Ramos (cell line): ENCODE measurements around the gene RALY.
"Not testable (repeated sequence)": the region's sequence is repeated elsewhere in the genome, so short reads cannot be mapped to it uniquely, and the experiment has no call there.

Source experiments
- in situ Hi-C: fragments of 300-500 bp; cut with MboI; formaldehyde crosslinking; loops from one replicate; pipeline ENCODE4 v1.14.3; 2022; ENCODE audit warnings: low sequenced_read_pairs; ENCODE audit not compliant: unreplicated experiment

The RALY gene

DNA sequence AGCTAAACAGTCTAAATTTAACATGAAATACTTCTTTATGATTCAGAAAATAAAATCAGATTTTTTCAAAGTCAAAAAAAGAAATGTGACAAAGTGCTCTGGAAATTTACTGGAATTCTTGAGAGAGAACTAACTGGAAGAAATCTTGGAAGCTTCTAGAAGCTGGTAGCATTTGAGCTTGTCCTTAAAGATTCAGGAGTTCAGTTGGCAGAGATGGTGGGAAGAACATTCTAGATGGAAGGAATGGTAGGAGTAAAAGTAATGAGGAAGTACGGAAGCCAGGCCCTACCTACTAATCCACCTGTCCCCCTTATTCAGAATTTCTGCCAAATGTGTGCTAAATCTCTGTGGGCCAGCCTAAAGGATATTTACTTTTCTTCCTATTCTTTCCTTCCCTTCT is 21.2 kb downstream of the RALY start:
- in situ Hi-C loops, result no loop called here

DNA sequence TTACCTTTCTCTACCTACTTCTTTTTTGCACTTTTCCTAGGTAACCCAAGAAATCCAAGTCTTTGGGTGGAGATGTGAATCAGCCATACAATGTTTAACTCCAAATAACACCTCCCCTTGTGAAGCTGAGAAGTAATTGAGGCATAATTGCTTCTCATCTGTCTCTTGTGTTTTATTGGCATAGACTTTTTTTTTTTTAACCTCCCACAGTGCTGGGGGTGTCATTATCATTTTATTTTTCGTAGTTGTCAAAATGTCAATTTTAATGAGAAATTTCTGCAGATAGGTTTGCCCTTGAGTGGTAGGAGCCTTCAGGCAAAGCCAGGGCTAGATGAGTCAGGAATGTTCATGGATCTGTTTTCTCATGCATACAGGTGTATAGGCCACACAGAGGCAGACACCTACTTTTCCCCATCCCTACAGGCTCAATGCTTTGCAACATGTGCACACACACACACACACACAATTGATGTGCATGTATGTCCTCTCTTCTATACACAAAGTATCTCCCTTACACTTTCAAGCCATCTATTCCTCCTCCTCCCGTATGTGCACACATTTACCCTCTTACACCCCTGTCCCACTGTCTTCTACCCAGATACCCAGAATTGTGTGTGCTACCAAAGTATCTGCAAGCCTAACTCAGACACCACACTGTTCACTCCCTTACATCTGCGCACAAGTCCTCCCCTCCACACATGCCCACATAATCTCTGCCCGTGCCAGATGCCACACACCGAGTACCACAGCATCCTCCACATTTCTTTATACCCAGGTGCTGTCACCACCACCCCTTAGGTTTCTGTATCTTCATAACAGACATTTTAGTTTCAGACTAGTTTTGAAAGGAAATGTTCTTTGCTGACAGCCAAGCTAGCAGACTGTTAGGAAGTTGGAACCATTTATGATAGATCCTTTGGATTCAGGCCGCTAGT is 22.0 kb downstream of the RALY start:
- in situ Hi-C loops, result no loop called here

DNA sequence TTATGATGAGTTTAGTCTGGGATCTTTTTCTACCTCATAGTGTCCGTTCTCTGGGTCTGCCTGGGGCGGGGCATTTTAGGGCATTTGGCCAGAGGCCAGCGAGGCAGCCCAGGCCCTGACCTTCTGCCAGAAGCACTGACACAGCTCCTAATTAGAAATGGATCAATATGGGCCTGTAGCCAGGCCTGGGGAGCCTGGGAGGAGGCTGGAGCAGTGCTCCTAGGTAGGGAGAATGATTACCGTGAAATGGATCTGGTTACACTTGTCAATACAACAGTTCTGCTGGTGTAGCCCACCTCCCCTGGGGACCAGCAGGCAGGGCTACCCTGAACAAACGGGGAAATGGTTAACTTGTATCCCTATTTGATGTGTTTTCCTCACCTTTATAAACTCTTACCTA is 23.0 kb downstream of the RALY start:
- in situ Hi-C loops, result no loop called here

DNA sequence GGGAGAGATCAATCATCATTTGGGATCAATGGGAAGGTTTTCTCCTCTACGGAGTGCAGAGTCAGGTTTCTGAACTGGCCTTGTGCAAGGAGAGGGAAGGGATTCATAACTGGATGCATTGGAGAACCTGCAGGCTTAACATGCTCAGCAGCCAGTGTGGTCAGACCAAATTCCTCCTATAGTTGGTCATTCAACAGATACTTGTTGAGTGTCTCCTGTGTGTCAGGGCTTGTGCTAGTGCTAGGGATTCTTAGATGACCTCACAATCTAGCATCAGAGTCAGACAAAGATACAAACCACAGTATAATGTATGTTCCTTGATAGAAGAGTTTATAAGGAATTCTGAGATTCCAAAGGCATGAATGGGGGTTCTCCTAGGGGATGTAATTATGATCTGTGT is 23.9 kb downstream of the RALY start:
- in situ Hi-C loops, result no loop called here

DNA sequence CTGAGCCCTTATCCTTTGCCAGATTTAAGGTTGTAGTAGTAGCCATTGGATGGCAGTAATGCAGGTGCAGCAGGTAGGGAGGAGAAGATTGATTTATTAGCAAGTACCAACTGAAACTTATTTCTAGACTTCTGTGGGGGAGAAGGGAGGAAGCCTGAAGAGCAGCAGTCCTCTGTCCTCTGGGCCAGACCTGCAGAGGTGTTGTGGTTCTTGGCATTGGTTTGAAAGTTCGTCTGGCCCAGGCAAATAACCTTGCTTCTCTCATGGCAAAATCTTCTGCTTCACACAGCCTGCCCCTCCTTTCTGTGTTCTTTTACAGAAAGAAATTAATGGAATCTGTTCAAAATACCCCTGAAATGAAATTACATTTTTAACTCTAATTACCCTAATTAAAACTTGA is 24.5 kb downstream of the RALY start:
- in situ Hi-C loops, result no loop called here

DNA sequence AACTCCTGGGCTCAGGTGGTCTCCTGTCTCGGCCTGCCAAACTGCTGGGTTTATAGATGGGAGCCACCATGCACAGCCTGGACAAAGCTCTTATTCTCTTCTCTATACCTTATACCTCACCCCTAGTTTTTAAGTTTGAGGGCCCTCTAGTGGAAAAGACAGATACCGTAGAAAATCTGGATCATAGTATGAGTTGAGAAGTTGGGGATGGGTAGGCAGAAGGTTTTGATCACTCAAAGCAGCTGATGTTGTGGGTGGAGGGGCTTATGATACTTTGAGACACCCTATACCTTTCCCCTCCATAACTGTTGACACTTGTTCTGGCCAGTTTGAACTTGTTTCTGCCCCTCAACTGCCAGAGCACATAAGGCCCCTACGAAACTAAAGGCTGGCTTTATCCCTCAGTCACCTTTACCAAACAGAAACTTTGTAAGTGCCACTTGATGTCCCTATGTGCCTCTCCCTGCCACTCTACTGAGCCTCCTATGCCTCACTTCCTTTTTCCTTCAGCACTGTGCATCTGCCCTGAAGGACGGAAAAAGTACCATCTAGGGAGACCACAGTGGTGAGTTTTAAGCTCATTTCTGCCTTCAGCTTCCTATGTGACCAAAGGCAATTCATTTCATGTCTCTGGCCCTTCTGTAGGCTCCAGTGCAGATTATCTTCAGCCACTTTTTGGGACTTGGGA is 28.6 kb downstream of the RALY start:
- in situ Hi-C loops, result loop anchor here (5.0 kb wide), 1 partner anchor 160 kb away; no protein-coding TSS in a partner anchor

DNA sequence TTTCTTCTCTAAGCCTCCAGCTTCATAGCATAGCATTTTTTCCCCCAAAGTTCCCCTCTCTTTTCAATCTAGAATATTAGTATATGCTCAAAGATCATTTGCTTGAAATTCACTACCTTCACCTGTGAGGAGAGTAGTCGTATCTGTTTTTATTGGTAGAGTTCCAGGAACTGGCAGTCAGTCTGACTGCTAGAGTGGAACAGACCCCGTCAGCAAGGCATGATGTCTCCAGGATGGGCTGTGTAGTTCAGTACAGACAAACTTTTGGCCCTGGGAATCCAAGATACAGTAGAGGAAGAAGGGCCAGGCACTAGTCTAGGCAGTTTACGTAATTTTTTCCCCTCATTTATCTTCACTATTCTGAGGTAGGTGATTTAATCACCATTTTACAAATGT is 29.1 kb downstream of the RALY start:
- in situ Hi-C loops, result loop anchor here (5.0 kb wide), 1 partner anchor 161 kb away; no protein-coding TSS in a partner anchor

DNA sequence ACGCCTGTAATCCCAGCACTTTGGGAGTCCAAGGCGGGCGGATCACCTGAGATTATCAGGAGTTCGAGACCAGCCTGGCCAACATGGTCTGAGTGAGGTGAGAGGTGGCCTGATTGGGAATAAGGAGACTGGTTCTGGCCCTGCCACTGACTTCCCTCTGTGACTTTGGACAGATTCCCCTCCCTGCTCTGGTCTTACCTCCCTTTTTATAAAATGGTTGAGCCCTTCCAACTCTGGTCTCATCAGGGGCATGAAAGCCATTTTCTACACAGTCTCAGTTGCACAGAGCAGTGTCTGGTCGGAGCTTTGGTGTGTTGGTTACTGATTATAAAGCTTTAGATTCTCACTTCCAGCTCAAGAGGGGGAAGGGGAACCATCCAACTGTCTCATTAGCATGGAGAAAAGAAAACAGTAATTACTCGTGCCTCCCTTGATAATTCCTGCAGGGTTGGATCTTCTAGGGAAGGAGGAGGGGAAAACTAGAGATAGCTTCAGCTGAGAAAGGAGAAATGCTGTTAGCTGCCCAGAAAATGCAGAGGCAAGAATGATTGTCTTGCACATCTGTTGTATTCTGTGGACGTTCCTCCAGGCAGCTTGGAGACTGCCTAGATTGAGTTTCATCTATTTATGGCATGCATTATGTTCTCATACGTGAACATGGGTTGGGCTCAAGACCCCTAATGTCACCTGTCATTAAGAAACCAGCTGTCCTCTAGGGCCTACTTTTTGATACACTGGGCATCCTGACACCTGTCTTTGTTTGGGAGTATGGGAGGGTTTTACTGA is 30.4 kb downstream of the RALY start:
- in situ Hi-C loops, result loop anchor here (5.0 kb wide), 1 partner anchor 162 kb away; no protein-coding TSS in a partner anchor

DNA sequence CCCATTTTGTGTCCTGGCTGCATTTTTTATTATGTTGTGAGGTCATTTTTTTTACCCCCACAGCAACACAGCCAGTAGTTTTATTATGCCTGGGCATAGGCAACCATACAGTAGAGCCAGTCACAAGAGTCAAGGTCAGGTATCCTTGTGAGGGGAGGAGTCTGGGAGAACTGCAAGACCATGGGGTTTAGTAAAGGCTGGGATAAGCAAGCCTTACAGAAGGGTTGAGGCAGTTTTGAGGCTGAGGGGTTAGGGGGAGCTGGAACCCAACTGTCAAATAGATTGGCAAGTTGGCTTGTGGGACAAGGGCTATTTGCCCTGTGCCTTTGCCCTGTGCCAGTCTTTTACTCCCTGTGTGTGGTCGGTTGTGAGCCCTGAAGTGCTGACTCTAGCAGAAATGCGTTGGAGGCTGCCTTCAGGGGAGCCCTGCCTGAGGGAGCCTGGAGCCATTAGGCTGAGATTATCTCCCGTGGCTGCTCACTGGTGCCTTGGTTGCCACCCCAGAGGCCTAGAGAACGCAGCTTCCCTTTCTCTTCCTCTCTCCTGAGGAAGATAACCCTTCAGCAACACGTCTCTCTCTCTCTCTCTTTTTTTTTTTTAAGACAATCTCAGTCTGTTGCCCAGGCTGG is 31.1 kb downstream of the RALY start:
- in situ Hi-C loops, result loop anchor here (5.0 kb wide), 1 partner anchor 163 kb away; no protein-coding TSS in a partner anchor

DNA sequence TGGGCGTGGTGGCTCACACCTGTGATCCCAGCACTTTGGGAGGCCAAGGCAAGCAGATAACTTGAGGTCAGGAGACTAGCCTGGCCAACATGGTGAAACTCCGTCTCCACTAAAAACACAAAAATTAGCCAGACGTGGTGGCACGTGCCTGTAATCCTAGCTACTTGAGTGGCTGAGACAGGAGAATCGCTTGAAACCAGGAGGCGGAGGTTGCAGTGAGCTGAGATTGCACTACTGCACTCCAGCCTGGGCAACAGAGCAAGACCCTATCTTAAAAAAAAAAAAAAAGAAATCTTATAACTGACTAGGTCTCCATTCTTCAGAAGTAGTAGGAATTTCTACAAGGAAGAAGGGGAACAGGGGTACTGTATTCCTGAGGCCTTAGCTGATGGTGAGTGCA is 34.3 kb downstream of the RALY start:
- in situ Hi-C loops, result not testable (repeated sequence)

DNA sequence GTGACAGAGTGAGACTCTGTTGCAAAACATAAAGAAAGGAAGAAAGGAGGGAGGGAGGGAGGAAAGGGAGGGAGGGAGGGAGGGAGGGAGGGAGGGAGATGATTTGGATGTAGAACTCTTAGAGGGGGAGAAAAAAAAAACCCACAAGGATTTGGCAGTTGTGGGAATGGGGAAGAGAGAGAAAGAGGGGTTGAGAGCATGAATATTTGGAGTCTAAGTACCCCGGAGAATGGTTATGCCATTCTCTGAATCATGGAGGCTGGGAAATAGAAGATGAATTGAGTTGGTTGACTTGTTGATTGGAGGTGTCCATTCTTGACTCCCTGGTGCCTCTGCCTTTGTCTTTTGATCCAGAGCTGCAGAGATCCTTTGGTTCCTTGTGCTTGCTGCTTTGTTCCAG is 35.7 kb downstream of the RALY start:
- in situ Hi-C loops, result no loop called here

DNA sequence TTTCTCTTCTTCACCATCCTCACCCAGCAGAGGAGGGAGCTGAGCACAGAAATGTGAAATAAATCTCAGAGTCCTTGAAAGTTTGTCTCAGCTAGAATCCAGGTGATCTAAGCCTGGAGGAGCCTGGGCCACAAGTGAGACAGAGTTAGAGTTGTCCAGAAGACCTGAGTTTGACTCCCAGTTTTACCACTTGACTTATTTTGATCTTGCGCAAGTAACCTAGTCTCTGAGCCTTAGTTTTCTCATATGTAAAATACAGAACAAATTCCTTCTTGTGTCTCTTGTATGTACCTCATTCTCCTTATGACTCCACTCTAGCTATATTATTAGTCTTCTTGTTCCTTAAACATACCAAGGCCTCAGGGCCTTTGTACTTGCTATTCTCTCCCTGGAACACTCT is 36.7 kb downstream of the RALY start:
- in situ Hi-C loops, result no loop called here

DNA sequence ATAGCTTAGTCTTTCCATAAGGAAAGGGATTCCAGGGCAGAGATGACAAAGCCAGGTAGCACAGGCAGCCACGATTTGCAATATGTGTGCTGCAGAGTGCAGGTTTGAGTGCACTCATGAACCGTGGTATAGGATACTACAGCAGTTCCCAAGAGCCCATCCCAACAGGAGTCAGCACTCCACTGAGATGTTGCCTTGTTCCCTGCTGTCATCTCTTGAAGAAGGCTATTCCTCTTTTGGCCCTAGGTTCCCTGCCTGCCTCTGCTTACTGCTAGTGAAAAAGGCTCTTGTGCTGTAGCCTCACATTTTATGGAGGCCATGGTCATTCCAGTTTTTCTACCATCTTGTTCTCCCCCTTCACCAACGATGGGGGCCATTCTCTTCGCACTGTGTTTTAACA is 40.2 kb downstream of the RALY start:
- in situ Hi-C loops, result no loop called here

DNA sequence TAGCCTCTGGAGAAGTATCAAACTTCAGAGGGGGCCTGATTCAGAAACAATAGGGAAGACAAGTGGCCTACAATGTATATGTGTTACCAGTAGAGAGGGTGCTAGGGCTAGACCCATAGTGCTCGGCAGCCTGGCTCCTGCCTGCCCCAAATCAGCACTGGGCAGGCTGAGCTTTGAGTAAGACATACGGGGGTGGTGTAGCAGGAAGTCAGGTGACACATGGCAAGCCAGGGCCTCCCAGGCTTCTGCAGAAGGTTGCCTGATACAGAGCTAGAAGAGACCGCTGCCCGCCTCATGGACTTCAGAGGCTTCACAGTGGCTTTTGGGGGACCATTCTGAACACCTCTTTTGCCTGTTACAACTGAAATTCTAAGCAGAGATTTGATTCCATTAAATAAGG is 43.4 kb downstream of the RALY start:
- in situ Hi-C loops, result no loop called here

DNA sequence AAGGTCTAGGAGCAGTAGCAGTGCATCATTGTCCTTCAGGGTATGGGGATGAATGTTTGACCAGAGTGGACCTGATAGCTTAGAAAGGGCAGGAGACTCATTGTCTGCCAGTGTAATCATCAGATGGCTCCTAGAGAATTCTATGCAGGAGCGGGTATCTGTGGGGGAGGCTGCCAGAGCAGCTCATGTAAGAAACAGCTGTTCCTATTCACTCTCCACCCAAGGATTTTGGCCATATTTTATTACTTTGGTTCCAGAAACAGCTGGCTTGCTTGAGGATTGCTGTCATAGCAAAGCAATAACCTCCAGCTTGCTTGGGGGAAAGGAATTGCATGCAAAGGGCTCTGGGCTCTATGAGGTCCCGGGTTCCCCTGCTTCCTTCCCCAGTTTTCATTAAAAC is 44.1 kb downstream of the RALY start:
- in situ Hi-C loops, result no loop called here

DNA sequence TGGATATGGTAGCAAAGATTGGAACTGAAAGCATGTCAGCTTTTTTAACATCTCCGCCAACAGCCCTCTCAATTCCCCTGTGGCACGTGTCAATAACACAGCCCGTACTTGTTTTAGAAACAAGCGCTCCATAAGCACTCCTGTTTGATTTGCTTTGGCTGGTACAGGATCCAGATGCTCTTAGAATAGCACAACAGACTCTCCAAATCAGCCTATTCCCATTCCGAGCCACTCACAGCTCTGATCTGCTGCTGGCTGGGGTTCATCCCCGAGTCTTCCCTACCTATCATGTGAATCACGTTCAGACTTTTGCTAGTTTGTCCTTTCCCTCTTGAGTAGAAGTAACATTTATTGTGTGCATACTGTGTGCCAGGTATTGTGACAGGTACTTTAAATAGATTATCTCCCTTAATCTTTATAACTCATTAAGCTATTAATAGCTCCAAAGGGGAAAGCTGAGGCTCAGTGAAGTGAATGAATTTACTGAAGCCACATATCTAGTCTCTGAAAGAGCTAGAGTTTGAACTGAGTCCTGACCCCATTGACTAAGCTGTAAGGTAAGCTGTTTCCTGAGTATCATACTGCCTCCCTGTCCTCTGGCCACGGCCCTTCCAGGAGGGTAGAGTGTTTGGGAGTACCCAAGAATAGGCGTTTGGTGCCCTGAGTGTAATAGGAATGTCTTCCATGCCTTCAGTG is 46.7 kb downstream of the RALY start:
- in situ Hi-C loops, result no loop called here

DNA sequence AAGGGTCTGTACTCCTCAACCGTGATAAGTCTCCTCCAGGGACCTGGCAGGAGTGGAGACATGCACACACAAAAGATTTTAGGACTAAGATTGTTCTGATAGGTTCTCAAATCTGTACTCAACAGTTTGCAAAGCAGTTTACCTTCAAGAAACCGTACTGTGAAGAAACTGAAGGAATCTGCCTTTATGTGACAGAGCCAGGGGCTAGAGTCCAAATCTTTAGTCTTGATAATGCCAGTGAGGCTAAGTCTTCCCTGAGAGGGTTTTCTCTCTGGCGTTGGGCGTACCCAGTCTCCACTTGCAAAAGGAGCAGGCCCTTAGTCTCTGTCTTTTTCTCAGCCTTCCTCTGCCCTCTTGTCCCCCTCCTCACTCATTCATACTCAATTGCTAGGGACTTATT is 47.5 kb downstream of the RALY start:
- in situ Hi-C loops, result no loop called here

DNA sequence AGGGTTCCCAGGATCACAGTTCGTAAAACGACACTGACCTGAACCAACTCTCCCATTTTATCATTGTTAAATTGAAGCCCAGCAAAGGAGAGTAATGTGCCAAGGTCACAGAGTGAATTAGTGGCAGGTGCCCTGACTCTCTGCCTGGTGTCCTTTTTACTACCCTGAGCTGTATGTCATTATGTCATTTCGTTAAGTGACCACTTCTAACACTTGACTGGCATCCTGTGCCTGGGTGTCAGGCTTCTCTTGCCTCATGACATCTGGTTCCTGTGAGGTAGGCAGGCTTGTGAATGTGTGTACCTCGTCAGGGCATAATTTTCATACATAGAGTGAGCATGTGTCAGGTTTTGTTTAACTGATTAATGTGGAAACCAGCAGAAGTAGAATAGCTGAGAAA is 48.6 kb downstream of the RALY start:
- in situ Hi-C loops, result no loop called here

DNA sequence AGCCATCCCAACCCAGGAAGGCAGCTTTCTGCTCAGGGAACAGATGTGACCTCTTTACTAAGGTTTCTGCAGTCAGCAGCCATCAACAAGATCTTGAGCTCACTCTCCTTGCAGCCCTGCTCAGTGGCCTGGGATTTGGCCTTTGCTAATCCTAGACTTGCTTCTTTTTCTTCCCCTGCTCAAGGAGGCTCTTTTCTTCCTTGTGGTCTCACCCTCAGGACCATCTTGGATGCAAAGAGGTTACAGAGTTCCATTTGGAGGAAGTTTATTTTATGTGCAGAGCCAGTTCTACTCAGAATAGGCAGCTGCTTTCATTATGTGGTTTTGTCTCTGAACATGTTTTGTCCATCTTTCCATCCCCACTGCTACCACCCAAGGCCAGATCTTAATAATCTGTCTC is 49.3 kb downstream of the RALY start:
- in situ Hi-C loops, result no loop called here

DNA sequence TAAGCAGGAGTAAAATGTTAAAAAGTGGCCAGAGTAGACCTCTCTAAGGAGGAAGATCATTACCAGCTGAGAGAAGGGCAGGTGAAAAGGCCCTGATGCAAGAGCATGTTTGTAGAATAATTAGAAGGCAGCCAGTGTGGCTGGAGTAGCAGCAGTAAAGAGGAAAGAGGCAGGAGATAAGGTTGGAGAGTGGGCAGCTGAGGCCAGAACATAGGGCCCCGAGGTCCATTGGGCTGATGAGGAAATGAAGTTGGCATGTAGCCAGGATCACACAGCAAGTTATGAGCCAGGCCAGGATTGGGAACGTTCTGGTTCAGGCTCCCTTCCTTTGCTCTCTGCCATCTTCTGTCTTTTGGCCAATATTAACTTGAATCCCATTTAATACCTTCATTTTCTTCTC is 51.6 kb downstream of the RALY start:
- in situ Hi-C loops, result no loop called here
